GM20431 (cell line): ENCODE measurements around the gene GRIFIN.

Source experiments
- in situ Hi-C: fragments of 300-500 bp; cut with MseI, MboI; formaldehyde crosslinking; loops from one replicate; pipeline ENCODE4 v1.15.0; 2020; ENCODE audit warnings: low sequenced_read_pairs; ENCODE audit not compliant: unreplicated experiment

GRIFIN gene, protein sequence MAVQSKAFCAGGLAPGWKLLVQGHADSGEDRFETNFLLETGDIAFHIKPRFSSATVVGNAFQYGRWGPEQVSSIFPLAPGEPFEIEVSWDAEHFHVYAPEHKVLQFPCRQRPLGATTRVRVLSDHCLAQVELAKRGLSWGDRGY

GRCh38 chr7:2476298-2476697, at the start of gene GRIFIN:
GRIFIN (minus strand) TSS chr7:2476398; CDS start chr7:2476383, 15 bp downstream.
- in situ Hi-C loops: no loop called here

GRCh38 chr7:2524808-2525657, 48.8 kb upstream of the GRIFIN start:
- in situ Hi-C loops: no loop called here

DNA sequence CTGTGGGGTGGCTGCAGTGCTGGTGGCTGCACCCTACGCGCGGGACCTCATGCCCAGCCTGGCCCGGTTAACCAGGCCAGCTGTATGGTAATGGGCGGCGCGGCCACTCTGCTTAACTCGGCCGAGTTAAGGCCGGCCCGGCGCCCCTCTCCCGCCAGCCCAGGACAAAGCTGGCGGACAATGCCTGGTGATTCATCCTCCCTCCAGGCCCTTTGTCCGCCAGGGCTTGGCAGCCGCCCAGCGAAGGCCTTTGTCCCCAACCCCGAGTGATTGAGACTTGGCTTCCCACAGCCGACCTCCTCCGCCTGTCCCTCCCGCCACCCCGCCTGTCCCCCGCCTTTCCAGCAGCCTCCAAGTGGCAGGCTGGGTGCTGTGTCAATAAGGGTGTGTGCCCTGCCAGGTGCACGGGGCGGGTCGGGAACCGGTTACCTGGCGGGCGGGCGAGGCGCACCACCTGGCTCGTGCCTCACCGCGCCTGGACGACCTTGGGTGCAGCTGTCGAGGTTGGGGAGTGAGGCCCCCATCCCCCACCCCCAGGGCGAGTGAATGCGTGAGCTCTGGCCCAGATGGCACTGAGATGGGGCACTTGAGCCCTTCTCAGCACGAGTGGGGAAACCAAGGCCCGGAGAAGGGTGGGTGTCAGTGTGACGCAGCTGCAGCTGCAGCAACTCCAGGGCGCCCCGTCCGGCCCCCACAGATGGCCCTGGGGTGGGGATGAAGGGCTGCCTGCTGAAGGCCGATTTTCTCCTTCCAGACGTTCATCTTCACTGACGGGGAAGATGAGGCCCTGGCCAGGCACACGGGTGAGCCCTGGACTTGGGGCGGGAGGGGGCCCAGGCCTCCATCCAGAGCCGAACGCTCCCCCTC, 48.0 kb upstream of the GRIFIN start:
- in situ Hi-C loops: no loop called here

GRCh38 chr7:2523461-2523936, 47.3 kb upstream of the GRIFIN start:
- in situ Hi-C loops: no loop called here

- in situ Hi-C loops: no loop called here
These were observed 46.7 kb upstream of the GRIFIN start for GRCh38 chr7:2522780-2523433.

GRCh38 chr7:2521952-2522591, 45.9 kb upstream of the GRIFIN start:
- in situ Hi-C loops: no loop called here

DNA sequence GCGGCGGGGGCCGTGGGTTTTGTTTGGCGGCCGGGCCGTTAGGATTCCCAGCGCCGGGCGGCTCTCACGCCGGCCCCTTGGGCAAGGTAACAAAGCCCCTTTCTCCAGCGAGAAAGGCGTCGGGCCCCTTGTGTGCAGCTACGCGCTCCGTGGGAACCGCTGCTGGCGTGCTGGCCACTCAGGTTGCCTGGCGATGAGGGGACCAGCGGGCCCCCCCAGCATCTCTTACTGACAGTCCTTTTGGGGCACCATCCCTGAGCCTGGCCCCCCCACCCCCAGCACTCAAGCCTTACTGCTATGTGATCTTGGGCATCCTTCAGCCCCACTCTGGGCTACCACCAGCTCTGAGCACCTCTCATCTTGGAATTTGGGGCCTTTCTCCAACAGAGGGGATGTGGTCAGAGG, 45.1 kb upstream of the GRIFIN start:
- in situ Hi-C loops: no loop called here

- in situ Hi-C loops: no loop called here
These were observed 44.6 kb upstream of the GRIFIN start for GRCh38 chr7:2520761-2521290.

- in situ Hi-C loops: no loop called here
These were observed 44.0 kb upstream of the GRIFIN start for GRCh38 chr7:2520131-2520760.

GRCh38 chr7:2519119-2519930, 43.1 kb upstream of the GRIFIN start, which contains the start of gene LFNG:
LFNG (plus strand) TSS chr7:2519774; CDS start chr7:2519862, 88 bp downstream.
- in situ Hi-C loops: no loop called here

DNA sequence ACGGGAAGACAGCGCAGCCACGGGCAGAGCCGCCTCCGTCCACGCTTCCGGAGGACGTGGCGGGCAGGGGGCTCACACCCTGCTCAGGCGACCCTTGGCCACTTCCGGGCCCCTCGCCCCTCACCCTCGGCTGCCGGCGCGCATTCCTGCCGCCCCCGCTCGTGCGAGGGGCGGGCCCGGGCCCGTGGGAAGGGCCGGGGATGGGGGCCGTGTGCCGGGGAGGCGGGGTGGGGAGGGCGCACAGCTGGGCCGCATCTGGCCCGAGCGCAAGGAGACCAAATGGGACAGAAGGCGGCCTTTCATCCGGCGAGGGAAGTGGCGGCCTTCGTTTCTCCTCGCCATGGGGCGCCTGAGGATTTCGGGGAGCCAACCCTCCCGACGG, 42.5 kb upstream of the GRIFIN start:
- in situ Hi-C loops: no loop called here

DNA sequence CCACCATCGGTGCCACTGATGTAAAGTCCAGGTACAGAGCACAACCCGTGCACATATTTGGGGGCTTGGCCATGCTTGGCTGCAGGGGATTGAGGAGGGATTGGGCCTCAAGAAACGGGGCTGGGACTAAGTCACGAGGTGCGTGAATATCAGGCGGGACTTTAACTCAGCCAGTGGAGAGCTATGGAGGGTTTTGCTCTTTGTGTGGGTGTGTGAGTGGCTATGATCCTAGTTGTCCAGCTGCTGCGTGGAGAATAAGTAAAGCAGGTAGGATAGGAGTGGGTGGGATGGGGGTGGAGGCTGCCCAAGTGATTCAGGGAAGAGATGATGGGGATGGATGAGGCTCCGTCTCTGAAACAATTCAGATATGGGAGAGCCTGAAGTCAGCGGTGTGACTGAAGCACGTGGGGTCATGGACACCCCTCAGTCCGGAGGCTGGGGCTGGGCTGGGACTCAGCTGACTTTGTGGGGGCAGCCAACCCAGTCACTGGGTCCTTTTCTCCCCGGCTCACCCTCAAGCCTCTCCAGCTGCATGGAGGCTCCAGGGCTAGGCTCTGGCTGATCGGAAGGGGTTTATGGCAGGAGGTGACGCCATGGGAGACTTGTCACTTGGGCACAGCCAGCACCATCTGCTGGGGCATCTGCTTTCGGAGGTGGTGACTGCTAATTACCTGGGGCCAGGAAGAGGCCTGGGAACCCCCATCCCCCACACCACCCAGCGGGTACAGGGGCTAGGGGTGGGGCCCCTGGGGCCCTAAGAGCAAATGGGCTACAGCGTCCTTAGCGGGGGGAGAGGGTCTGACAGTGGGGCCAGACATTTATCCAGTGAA, 41.7 kb upstream of the GRIFIN start:
- in situ Hi-C loops: no loop called here

DNA sequence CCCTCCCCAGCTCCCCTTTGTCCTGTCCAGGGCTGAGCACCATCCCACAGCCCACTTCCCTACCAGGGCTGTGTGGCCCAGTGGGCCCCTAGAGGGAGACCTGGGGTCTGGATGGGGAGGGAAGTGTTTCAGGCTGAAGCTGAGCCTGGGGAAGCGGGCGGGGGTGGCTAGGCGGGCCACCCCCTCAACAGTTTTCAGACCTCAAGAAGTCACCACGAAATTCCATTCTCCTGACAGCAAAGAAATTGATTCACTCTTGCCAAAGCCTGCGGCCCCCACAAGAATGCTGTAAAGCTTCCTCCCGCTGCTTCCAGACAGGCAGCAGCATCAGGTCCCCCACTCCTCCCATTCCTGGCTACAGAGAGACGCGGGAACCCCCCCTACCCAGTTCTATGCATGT, 40.8 kb upstream of the GRIFIN start:
- in situ Hi-C loops: no loop called here

- in situ Hi-C loops: no loop called here
These were observed 40.0 kb upstream of the GRIFIN start for GRCh38 chr7:2516194-2516555.

DNA sequence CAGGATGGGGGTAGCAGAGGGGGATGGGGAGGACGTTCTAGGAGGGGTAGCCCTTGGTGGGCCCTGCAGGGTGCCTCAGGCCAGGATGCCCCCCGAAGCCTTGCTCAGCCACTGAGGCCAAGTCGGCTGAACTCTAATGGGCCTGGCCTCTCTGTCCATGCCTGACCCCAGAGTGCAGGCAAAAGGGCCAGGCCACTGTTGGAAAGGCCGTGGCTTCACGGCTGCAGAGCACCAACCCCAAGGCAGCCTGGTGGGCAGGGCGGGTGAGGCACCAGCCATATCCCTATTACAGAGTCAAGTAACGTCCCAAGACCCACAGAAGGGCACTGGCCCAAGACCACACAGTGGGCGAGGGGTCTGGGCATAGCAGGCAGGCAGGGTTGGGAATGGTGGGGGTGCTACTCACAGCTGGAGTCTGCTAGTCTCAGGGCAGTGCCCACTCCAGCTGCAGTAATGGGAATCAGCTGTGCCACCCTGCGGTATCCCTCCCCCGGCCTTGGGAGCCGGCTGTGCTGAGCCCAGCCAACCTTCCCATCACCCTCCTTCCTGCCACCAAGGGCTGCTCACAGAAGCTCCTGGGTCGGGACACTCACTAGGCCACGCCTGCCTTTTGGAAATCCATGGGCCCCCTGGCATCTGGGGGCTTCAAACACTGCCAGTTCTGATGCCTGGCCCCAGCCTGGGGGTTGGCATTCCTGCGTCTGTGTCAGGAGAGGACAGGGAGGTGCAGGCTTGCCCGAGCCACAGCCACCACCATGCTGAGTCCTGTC, 39.4 kb upstream of the GRIFIN start:
- in situ Hi-C loops: no loop called here
